HCT116 (cell line): ENCODE data around the gene HSPG2. TPM values are rescaled to one million over a fixed set of nuclear protein-coding genes. Genes with fewer than 3 reads are reported as not detected.

ENCODE experiments used
- ATAC-seq: fragments of 200-7000 bp; cut with Tn5 transposase; 2 replicates; pipeline ENCODE4 v1.9.1; 2020; ENCODE audit warnings: mild to moderate bottlenecking, moderate library complexity
- BruUV-seq: library from RNA; stranded (reverse); fragments of 400-500 nt; replicated peaks from 2 replicates; lab custom pipeline; 2021; lab: Mats Ljungman, UMichigan
- CTCF ChIA-PET: fragments of 300-600 bp; sonication (Branson Sonifier 250); formaldehyde crosslinking; loops from one replicate; lab custom pipeline; 2021; ENCODE audit warnings: antibody characterized with exemption; lab: Charles Lee
- POLR2A ChIA-PET: fragments of 300-600, 350-600 bp; sonication (Branson Sonifier 250); formaldehyde crosslinking; loops from one replicate; lab custom pipeline; 2021; ENCODE audit warnings: antibody characterized with exemption; lab: Charles Lee
- RAD21 ChIA-PET, 2 experiments: fragments of 300-600 bp; sonication (Branson Sonifier 250); formaldehyde crosslinking; loops; one replicate each; lab custom pipeline; 2023; ENCODE audit warnings: low total read pairs in 2 of 2; ENCODE audit not compliant: uncharacterized antibody in 2 of 2, unreplicated experiment in 2 of 2, low non-redundant PET in 1 of 2; lab: Charles Lee
- DNase-seq: peaks from one replicate; pipeline ENCODE4 v3.0.0-alpha.2; 2010; ENCODE audit warnings: low read depth, low spot score
- H2AFZ ChIP-seq: fragments of 200-600 bp; shearing (Covaris generic), sonication (generic); 2 replicates; pipeline ENCODE4 v1.6.1; 2017; ENCODE audit warnings: low read depth, mixed run types, mixed read lengths, antibody characterized with exemption, low read length; ENCODE audit not compliant: poor library complexity, severe bottlenecking
- H3K27ac ChIP-seq: 2 replicates; pipeline ENCODE4 v1.5.1; 2012; ENCODE audit warnings: low read depth, low read length
- H3K27me3 ChIP-seq: fragments of 200-600 bp; sonication (generic); 2 replicates; pipeline ENCODE4 v1.6.1; 2016; ENCODE audit warnings: mixed run types, low read length, mixed read lengths; ENCODE audit not compliant: insufficient read depth
- H3K36me3 ChIP-seq, 2 experiments: fragments of 200-500 bp in 1 of 2; fragments of 200-600 bp in 1 of 2; sonication (Bioruptor generic) in 1 of 2; sonication (generic) in 1 of 2; 2 replicates each; pipeline versions ENCODE4 v1.5.1 to v1.6.1; 2014 to 2016; ENCODE audit warnings: low read length in 2 of 2, inconsistent platforms in 1 of 2, mixed read lengths in 1 of 2, mixed run types in 1 of 2; ENCODE audit not compliant: insufficient read depth in 2 of 2, control insufficient read depth in 1 of 2
- H3K4me1 ChIP-seq, 2 experiments: fragments of 200-600 bp in 1 of 2; sonication (generic) in 1 of 2; 2 replicates each; pipeline versions ENCODE4 v1.5.1 to v1.6.1; 2012 to 2017; ENCODE audit warnings: low read length in 2 of 2, inconsistent platforms in 1 of 2, mild to moderate bottlenecking in 1 of 2, mixed read lengths in 1 of 2, mixed run types in 1 of 2, moderate library complexity in 1 of 2; ENCODE audit not compliant: insufficient read depth in 2 of 2, control insufficient read depth in 1 of 2
- H3K4me2 ChIP-seq: fragments of 200-600 bp; sonication (generic); 2 replicates; pipeline ENCODE4 v1.6.1; 2017; ENCODE audit warnings: mixed run types, low read length, mixed read lengths
- H3K4me3 ChIP-seq, 2 experiments: fragments of 200-600 bp in 1 of 2; sonication (generic) in 1 of 2; replicated peaks in 1 of 2; 2 replicates each; pipeline ENCODE4 v1.5.1; 2011 to 2016; ENCODE audit warnings: low read length in 2 of 2, control low read depth in 1 of 2, low read depth in 1 of 2, mild to moderate bottlenecking in 1 of 2, mixed read lengths in 1 of 2, mixed run types in 1 of 2
- H3K79me2 ChIP-seq: fragments of 200-600 bp; sonication (generic); 2 replicates; pipeline ENCODE4 v1.6.1; 2017; ENCODE audit warnings: mild to moderate bottlenecking, mixed run types, low read length, moderate library complexity, mixed read lengths; ENCODE audit not compliant: insufficient read depth
- H3K9ac ChIP-seq: fragments of 200-600 bp; sonication (generic); 2 replicates; pipeline ENCODE4 v1.6.1; 2016; ENCODE audit warnings: low read length, mixed read lengths
- H3K9me2 ChIP-seq: fragments of 200-600 bp; sonication (generic), shearing (Covaris generic); 2 replicates; pipeline ENCODE4 v1.6.1; 2017; ENCODE audit warnings: mixed run types, mild to moderate bottlenecking, moderate library complexity; ENCODE audit not compliant: insufficient read depth
- H3K9me3 ChIP-seq, 2 experiments: fragments of 200-500 bp in 1 of 2; fragments of 200-600 bp in 1 of 2; sonication (Bioruptor generic) in 1 of 2; sonication (generic) in 1 of 2; 2 replicates each; pipeline ENCODE4 v1.6.1; 2014 to 2017; ENCODE audit warnings: low read length in 2 of 2, mixed read lengths in 2 of 2, inconsistent platforms in 1 of 2, low read depth in 1 of 2, mild to moderate bottlenecking in 1 of 2, mixed run types in 1 of 2, moderate library complexity in 1 of 2; ENCODE audit not compliant: control insufficient read depth in 1 of 2, insufficient read depth in 1 of 2
- H4K20me1 ChIP-seq: fragments of 200-600 bp; sonication (generic), shearing (Covaris generic); 2 replicates; pipeline ENCODE4 v1.6.1; 2017; ENCODE audit warnings: mixed run types, mild to moderate bottlenecking, moderate library complexity; ENCODE audit not compliant: insufficient read depth
- CBX3 ChIP-seq: IDR thresholded peaks from 2 replicates; pipeline ENCODE4 v1.6.1; 2012; ENCODE audit warnings: low read depth
- CEBPB ChIP-seq: IDR thresholded peaks from 2 replicates; pipeline ENCODE4 v1.6.1; 2012; ENCODE audit warnings: low read depth
- EGR1 ChIP-seq: IDR thresholded peaks from 2 replicates; pipeline ENCODE4 v1.6.1; 2012; ENCODE audit warnings: low read depth
- ELF1 ChIP-seq: IDR thresholded peaks from 2 replicates; pipeline ENCODE4 v1.6.1; 2012; ENCODE audit warnings: low read depth, borderline replicate concordance
- EZH2 ChIP-seq: fragments of 200-600 bp; sonication (generic); IDR thresholded peaks from 2 replicates; pipeline ENCODE4 v1.6.1; 2017; ENCODE audit warnings: antibody characterized with exemption, mixed run types
- FOSL1 ChIP-seq: IDR thresholded peaks from 2 replicates; pipeline ENCODE4 v1.6.1; 2012; ENCODE audit warnings: low read depth
- JUND ChIP-seq: IDR thresholded peaks from 2 replicates; pipeline ENCODE4 v1.6.1; 2012
- RAD21 ChIP-seq: IDR thresholded peaks from 2 replicates; pipeline ENCODE4 v1.6.1; 2012; ENCODE audit warnings: low read depth, mild to moderate bottlenecking
- SIN3A ChIP-seq: IDR thresholded peaks from 2 replicates; pipeline ENCODE4 v1.6.1; 2012; ENCODE audit warnings: low read depth
- SRF ChIP-seq: IDR thresholded peaks from 2 replicates; pipeline ENCODE4 v1.6.1; 2012; ENCODE audit warnings: low read depth
- TCF7L2 ChIP-seq: IDR thresholded peaks from 2 replicates; pipeline ENCODE4 v1.7.0; 2011; ENCODE audit warnings: borderline replicate concordance, inconsistent platforms; ENCODE audit not compliant: insufficient read depth, insufficient read length; ENCODE audit errors: extremely low read depth
- intact Hi-C: fragments of 100-400 bp; cut with micrococcal nuclease; formaldehyde crosslinking; loops from 2 replicates; pipeline ENCODE4 v1.10.0; 2022
- total RNA-seq: library from RNA; stranded (reverse); gene quantifications from one replicate; pipeline ENCODE4 v1.2.1, GENCODE V29; 2021; ENCODE audit not compliant: unreplicated experiment
- TF ChIP-seq, protein P1 (sequence below): IDR thresholded peaks from 2 replicates; pipeline ENCODE4 v1.6.1; 2012
- TF ChIP-seq, protein P2 (sequence below): IDR thresholded peaks from 2 replicates; pipeline ENCODE4 v1.6.1; 2012
- TF ChIP-seq, protein P3 (sequence below), 3 experiments: fragments of 200-600 bp in 1 of 3; sonication (generic) in 1 of 3; IDR thresholded peaks in 2 of 3; conservative IDR thresholded peaks in 1 of 3; 2 replicates each; pipeline ENCODE4 v1.5.1; 2012 to 2017; ENCODE audit warnings: low read depth in 2 of 3, low read length in 2 of 3, antibody characterized with exemption in 1 of 3, borderline replicate concordance in 1 of 3, control low read depth in 1 of 3, mild to moderate bottlenecking in 1 of 3, mixed read lengths in 1 of 3, mixed run types in 1 of 3, moderate library complexity in 1 of 3; ENCODE audit not compliant: insufficient read depth in 1 of 3

HSPG2 gene
- total RNA-seq, 1 experiment from 2014 or later = 55.7 TPM

DNA sequence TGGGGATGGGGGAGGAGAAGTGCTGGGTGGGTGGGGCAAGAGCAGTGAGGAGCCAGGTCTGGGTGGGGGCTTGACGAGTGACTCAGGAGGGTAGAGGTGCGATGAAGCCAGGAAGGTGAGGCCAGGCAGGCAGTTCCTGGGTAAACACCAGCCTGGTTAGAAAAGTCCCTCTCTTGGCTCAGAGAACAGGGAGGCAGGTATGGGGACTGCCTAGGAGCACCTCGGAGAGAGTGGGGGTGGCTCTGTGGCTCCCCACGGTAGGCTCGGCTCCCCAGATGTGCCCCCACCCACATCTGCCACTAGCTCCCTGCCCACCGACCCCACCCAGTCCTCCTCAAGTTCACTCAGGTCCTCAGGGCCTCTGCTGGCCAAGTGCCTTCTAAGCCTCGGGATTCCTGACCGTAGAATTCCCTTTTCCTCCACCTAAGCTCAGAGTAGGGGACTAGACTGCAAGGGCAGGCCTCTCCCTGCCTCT is 1.2 kb downstream of the HSPG2 start:
- Histone ChIP-seq H3K4me1 (peaks cover 51 to 89% of the 10 kb centered on the region in 2 experiments), H3K36me3 (no peaks in the 10 kb centered on the region), H3K9me3 (no peaks in the 10 kb centered on the region), H3K27ac (peak overlapping the region; percentile 60), H2AFZ (no peak overlapping the region), H3K27me3 (no peaks in the 10 kb centered on the region), H3K9ac (peak overlapping the region; percentile 78), H3K9me2 (no peaks in the 10 kb centered on the region), H3K4me3 (peak overlapping the region; percentile 60 to 76), H3K79me2 (peaks cover 42% of the 10 kb centered on the region; the same call in 1 of the 2 replicates), H3K4me2 (peak overlapping the region; percentile 91), H4K20me1 (no peaks in the 10 kb centered on the region)
- BruUV-seq = no TSS peak
- peak; percentile 5; the same call in 1 of the 2 replicates for ATAC-seq
- intact Hi-C loops = loop anchor here (5.0 kb wide), 1 partner anchor 154 kb away; the partner anchor contains the start of gene USP48
- ChIA-PET CTCF (no interaction called here), POLR2A (no interaction called here), RAD21 (no interaction called here)
- no peak for DNase-seq
- TF ChIP-seq, protein P1, sequence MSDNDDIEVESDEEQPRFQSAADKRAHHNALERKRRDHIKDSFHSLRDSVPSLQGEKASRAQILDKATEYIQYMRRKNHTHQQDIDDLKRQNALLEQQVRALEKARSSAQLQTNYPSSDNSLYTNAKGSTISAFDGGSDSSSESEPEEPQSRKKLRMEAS = no peak
- TF ChIP-seq FOSL1 = no peak
- TF ChIP-seq CEBPB = no peak
- no peak for TF ChIP-seq JUND
- TF ChIP-seq RAD21 = no peak
- no peak for TF ChIP-seq EGR1
- TF ChIP-seq, protein P2, sequence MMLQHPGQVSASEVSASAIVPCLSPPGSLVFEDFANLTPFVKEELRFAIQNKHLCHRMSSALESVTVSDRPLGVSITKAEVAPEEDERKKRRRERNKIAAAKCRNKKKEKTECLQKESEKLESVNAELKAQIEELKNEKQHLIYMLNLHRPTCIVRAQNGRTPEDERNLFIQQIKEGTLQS = no peak
- TF ChIP-seq CBX3 = no peak
- no peak for TF ChIP-seq ELF1
- TF ChIP-seq SIN3A = no peak
- no peak for TF ChIP-seq SRF

DNA sequence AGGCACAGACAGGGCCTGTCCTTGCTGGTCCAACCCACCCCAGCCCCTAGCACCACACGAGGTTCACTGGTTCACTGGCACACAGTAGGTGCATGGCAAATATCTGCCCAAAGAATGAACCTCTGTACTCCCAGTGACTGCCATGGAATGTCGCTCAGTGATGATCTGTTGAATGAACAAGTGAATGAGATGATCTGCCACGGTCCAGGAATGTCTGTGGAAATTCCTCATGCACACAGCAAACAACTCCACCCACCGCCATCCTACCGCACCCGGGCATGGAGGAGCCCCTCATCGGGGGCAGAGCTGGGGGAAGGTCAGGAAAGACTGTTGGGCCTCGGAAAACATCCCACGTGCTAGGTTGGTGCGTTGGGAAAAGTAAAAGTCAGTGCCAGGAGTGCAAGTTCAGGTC is 1.7 kb downstream of the HSPG2 start:
- Histone ChIP-seq H3K4me1 (peaks cover 56 to 92% of the 10 kb centered on the region in 2 experiments), H3K9me3 (no peaks in the 10 kb centered on the region), H3K4me2 (peak overlapping the region; percentile 91), H4K20me1 (no peaks in the 10 kb centered on the region), H3K27ac (peak overlapping the region; percentile 60; the same call in 1 of the 2 replicates), H3K27me3 (no peaks in the 10 kb centered on the region), H3K9me2 (no peaks in the 10 kb centered on the region), H3K4me3 (peak overlapping the region; percentile 60 to 76; a peak in 2 of 4 replicates), H2AFZ (no peak overlapping the region), H3K9ac (peak overlapping the region; percentile 78), H3K79me2 (peaks cover 47% of the 10 kb centered on the region), H3K36me3 (no peaks in the 10 kb centered on the region)
- CTCF ChIA-PET = no interaction called here
- intact Hi-C loops = loop anchor here (5.0 kb wide), 1 partner anchor 153 kb away; the partner anchor contains the start of gene USP48
- ATAC-seq (no peak), DNase-seq (no peak)
- no peak for TF ChIP-seq ELF1
- TF ChIP-seq EZH2 = no peak
- no peak for TF ChIP-seq FOSL1
- TF ChIP-seq, protein P1 = no peak
- no peak for TF ChIP-seq EGR1
- TF ChIP-seq, protein P3, sequence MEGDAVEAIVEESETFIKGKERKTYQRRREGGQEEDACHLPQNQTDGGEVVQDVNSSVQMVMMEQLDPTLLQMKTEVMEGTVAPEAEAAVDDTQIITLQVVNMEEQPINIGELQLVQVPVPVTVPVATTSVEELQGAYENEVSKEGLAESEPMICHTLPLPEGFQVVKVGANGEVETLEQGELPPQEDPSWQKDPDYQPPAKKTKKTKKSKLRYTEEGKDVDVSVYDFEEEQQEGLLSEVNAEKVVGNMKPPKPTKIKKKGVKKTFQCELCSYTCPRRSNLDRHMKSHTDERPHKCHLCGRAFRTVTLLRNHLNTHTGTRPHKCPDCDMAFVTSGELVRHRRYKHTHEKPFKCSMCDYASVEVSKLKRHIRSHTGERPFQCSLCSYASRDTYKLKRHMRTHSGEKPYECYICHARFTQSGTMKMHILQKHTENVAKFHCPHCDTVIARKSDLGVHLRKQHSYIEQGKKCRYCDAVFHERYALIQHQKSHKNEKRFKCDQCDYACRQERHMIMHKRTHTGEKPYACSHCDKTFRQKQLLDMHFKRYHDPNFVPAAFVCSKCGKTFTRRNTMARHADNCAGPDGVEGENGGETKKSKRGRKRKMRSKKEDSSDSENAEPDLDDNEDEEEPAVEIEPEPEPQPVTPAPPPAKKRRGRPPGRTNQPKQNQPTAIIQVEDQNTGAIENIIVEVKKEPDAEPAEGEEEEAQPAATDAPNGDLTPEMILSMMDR (IDR thresholded peaks at IDR 0.05 in 2 of 3, conservative IDR thresholded peaks at IDR 0.05 in 1 of 3; ENCODE audit: borderline replicate concordance in 1 of 3, insufficient read depth in 1 of 3, low read depth in 2 of 3, low read length in 2 of 3) = no peak
- no peak for TF ChIP-seq CBX3
- no peak for TF ChIP-seq TCF7L2
- TF ChIP-seq SIN3A = no peak
- RAD21 ChIA-PET = no interaction called here
- POLR2A ChIA-PET = no interaction called here
- BruUV-seq = no TSS peak
